GM21529 (cell line): ENCODE measurements around the gene CDKAL1.
"Not testable (repeated sequence)": the region's sequence is repeated elsewhere in the genome, so short reads cannot be mapped to it uniquely, and the experiment has no call there.

Source experiments
- ATAC-seq: cut with Tn5 transposase; IDR thresholded peaks from one replicate; pipeline ENCODE4 v1.9.1; 2021; ENCODE audit not compliant: unreplicated experiment

CDKAL1 gene

DNA sequence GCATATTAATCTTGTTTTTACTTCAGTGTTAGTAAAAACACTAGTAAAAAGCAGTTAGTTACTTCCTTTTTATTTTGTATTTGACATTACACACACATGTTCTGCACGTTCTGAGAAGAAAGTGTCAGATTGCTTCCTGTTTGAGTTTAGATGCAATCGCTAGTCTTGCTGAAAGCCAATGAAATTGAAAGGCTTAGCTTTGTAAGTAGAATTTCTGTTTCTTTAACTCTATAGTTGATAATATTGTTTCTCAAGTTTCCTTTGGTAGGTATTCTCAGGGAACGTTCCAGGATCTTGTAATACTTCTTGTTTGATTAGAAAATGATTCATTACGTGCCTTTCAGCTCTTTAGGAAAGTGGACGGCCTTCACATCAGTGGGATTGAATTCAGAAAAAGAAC is 55.0 kb downstream of the CDKAL1 start:
- no peak for ATAC-seq

DNA sequence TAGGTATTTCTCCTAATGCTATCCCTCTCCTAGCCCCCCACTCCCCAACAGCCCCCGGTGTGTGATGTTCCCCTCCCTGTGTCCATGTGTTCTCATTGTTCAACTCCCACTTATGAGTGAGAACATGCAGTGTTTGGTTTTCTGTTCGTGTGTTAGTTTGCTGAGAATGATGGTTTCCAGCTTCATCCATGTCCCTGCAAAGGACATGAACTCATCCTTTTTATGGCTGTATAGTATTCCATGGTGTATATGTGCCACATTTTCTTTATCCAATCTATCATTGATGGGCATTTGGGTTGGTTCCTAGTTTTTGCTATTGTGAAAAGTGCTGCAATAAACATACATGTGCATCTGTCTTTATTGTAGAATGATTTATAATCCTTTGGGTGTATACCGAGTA is 56.2 kb downstream of the CDKAL1 start:
- not testable (repeated sequence) for ATAC-seq

DNA sequence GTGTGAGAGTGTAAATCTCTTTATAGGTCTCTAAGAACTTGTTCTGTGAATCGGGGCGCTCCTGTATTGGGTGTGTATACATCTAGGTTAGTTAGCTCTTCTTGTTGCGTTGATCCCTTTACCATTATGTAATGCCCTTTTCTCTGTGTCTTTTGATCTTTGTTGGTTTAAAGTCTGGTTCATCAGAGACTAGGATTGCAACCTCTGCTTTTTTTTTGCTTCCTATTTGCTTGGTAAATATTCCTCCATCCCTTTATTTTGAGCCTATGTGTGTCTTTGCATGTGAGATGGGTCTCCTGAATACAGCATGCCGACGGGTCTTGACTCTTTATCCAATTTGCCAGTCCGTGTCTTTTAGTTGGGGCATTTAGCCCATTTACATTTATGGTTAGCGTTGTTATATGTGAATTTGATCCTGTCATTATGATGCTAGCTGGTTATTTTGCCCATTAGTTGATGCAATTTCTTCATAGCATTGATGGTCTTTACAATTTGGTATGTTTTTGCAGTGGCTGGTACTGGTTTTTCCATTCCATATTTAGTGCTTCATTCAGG is 60.1 kb downstream of the CDKAL1 start:
- ATAC-seq = not testable (repeated sequence)

DNA sequence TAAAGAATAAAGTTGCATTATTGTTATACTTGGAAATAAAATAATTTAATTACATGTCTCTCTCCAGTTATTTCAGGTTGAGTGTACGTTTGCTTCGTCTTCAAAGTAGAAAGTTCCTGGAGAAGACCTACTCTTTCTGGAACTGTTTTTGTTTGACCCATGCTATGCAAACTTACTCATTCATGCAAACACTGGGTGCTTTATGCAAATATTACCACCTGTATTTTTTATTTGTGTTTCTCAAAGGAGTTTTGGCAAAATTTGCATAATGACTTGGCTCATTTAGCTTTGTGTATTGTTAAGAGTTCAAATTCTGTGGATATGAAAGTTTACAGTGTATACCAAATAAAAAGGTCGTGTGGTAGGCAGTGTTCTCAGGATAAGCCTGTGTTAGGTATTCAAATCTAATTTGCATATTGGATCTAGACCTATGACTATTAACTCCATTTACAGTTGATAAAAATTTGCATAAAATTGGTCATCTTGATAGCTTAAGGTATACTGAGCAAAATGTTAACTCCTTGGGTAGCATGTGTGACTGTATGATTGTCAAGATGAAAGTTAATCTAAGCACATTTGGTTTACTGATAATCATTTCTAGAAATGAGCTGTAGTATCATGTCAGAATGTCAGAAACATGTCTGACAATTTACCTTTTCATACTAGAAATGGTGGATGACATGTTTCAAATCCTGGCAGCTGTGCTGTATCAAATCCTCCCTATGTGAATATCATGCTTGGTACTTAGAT is 65.2 kb downstream of the CDKAL1 start:
- ATAC-seq = peak; percentile 62

DNA sequence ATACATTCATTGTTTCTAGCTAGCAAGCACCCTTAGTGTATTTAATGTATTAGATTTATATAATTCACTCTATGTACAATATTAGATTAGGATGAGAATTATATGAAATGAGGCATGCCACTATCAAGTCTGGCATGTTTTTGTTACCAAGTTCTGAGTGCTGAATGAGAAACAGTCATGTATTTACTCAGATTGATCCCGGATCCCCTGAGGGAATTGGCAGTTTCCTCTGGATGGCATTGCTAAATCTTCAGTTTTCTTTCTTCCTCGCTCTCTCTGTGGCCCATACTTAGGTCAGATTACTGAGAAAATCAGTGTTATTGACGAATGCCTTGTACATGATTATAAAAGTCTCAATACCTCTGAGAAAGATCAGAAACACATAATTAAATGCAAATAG is 66.6 kb downstream of the CDKAL1 start:
- no peak for ATAC-seq

DNA sequence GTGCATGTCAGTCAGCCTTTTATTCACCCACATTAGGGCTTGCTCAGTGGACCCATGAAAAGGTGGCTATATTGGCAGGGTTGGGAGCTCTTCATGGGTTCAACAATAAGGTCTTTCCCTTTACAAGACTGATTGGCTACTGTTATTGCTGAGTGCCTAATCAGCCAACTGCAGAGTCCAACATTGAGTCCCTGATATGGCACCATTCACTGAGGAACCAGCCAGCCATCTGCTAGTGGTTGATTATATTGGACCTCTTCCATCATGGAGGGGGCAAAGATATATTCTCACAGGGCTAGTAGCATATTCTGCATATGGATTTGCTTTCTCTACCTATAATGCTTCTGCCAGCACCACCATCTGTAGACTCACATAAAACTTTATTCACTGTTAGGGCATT is 69.9 kb downstream of the CDKAL1 start:
- ATAC-seq = no peak

DNA sequence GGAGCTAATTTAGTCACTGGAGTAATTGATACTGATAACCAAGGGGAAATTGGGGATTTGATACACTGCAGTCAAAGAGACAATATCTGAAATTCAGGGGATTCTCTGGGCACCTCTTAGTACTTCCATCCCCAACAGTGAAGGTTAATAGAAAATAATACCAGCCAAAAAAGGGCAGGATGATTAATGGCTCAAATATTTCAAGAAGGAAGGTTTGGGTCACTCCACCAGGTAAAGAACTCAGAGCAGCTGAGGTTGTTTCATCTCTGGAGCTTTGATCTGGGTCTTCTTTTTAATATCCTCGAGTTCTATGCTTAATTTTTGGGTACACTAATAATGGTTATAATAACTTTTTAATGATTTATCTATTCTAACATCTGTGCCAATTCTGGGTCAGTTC is 70.8 kb downstream of the CDKAL1 start:
- no peak for ATAC-seq

DNA sequence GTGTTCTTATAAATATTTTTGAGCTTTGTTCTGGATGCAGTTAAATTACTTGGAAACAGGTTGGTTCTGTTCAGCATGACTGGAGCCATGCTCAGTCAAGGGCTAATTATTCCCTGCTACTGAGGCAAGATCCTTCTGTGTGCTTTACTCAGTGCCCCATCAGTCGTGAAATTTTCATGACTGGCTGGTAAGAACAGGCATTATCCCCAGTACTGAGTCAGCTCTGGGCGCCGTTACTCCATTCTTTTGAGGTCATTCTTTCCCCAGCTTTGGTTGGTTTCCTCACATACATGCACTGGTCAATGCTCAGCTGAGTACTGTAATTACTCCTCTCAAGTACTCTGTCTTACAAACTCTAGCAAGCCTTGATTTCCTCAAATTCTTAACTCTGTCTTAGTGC is 71.3 kb downstream of the CDKAL1 start:
- ATAC-seq = no peak

DNA sequence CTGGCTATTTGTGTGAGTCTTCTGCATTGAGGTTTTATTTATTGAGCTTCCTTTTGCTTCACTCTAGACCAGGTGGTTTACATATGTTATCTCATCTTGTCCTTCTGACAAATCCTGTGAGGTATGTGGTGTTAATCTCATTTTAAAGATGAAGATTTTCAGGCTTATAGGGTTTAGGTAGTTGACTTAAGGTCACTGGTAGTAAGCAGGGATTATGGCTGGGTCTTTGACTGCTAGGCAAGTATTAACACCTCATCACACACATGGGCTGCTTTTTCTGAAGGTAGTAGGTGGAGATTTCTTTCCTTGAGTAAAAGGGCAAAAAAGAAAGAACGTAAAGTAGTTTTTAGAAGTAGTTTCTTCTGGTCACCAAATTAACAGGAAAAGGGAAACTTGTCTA is 72.6 kb downstream of the CDKAL1 start:
- no peak for ATAC-seq

DNA sequence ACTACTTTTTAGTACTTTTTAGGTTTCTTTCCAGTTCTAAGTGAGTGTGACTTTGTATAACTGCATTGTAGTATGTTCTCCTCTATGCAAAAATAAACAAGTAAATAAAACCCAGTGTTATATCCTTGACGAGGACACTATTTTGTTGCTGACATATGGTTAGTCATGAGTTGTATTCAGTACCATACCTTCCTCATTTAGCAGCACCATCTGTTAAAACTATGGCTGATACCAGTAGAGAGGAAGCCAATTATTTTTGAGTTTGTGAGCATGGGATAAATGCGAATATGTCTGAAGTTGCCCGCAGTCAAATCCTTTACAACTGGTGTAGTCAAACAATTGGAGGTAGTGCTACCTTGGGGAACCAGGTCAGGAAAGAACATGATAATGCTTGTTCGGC is 74.1 kb downstream of the CDKAL1 start:
- ATAC-seq = no peak

DNA sequence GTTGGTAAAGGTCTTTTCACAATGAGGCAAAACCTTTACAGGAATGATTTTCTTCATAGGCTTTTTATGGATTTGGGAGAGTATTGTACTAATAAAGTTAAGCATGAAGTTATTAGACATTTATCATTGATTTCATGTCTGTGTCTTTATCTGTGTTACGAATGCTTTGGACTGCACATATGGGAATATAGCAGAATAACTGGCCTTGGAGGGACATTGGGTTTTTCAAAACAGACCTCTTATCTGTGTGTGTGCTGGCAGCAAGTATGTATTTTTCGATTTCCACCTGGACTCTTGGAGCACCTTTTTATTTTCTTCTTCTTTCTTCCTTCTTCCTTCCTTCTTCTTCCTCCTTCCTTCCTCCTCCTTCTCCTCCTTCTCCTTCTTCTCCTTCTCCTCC is 74.6 kb downstream of the CDKAL1 start:
- no peak for ATAC-seq

DNA sequence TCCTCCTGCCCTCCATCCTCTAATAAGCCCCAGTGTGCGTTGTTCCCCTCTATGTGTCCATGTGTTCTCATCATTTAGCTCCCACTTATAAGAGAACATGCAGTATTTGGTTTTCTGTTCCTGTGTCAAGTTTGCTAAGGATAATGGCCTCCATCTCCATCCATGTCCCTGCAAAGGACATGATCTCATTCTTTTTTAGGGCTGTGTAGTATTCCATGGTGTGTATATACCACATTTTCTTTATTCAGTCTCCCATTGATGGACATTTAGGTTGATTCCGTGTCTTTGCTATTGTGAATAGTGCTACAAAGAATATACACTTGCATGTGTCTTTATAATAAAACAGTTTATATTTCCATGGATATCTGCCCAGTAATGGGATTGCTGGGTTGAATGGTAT is 75.7 kb downstream of the CDKAL1 start:
- not testable (repeated sequence) for ATAC-seq

DNA sequence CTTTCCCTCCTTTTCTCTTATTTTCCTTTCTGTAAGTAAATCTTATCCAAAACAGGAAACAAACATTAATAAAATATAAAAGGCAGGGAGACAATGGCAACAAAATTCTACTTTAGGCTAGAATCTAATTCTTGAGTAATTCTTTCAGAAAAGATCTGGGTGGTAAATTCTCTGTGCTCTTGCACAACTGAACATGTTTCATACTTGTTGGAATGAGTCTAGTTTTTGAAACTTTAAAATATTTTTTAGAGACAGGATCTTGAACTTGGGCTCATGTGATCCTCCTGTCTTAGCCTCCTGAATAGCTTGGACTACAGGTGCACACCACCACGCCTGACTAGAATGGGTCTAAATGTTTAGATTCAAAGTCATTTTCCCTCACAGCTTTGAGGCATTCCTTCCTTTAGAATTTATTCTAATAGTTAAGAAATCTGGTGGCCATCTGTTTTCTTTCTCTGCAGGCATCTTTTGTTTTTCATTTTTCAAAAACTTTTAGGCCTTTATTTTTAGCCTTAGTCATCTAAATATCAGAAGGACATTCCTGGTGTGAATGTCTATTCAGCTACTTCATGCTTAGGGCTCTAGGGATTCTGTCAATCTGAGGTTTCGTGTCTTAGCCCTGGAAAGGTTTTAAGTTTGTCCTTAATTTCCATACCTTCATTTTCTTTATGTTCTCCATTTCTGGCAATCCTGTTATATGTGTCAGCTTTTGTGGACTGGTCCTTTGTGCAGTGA is 76.5 kb downstream of the CDKAL1 start:
- no peak for ATAC-seq

DNA sequence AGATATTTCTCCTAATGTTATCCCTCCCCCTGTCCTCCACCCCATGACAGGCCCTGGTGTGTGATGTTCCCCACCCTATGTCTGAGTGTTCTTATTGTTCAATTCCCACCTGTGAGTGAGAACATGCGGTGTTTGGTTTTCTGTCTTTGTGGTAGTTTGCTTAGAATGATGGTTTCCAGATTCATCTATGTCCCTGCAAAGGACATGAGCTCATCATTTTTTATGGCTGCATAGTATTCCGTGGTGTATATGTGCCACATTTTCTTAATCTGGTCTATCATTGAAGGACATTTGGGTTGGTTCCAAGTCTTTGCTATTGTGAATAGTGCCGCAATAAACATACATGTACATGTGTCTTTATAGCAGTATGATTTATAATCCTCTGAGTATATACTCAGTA is 83.3 kb downstream of the CDKAL1 start:
- ATAC-seq = not testable (repeated sequence)

DNA sequence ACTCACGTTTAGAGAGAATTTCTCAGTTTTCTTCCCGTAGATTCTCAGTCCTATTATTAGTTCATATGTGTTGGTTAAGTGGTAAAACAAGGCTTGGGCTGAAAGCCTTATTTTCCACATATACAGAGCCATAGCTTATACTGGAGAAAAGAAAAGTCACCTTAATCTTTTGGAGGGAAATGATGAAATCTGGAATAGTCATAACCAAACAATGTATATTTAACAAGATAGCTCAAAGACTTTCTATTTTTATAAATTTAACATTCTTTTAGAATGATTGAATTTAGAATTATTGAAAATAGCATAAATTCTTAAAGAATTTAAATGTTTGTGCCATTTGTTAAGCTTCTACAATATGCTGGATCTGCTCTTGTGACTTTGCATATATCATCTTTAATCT is 85.8 kb downstream of the CDKAL1 start:
- ATAC-seq = no peak

DNA sequence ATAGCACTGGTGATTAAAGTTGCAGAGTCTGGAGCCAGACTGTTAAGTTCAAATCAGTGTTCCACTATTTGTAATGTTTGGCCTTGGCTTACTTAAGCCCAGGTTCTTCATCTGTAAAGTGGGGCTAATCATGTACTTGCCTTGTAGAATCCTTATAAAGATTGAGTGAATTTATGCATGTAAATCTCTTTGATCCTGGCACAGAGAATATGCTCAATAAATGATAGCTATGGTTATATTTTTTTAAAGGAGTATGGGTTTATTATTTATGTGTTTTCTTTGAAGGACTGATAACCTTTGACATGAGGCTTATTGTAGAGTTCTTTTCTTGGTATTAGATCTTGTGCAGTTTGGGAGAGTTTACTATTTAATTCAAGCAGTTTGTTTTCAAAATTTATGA is 89.5 kb downstream of the CDKAL1 start:
- no peak for ATAC-seq

DNA sequence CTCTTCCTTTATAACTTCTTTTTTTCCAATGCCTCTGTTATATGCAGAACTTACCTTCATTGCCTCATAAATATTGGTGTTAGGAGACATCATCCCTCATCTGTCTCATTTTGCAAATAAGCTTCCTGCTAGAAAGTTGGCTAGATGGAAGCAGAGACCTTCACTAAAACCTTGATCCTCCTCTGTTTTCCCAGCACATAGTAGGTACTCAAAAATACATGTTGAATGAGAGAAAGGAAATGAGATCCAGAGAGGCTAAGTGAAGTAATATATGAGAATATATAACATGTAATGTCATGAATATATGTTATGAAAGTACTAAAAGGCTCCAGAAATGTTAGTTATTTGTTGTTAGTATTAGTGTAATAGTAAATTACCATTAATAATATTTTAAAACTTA is 91.9 kb downstream of the CDKAL1 start:
- ATAC-seq = no peak

DNA sequence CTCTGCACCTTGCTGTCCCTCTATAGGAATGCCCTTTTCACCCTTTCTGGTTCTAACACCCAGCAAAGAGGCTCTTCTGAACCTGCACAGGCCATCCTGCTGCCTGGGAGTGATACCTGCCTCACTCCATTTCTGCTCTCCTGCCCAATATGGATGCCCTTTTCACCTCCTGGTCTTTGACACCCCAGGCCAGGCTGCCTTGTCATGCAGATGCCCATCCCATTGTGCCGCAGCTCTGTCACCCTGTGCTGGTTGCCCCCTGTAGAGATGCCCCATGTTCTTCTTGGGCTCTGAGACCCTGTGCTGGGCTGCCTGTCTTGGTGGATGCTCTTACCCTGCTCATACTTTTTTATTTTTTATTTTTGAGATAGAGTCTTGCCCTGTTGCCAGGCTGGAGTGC is 95.3 kb downstream of the CDKAL1 start:
- ATAC-seq = no peak

DNA sequence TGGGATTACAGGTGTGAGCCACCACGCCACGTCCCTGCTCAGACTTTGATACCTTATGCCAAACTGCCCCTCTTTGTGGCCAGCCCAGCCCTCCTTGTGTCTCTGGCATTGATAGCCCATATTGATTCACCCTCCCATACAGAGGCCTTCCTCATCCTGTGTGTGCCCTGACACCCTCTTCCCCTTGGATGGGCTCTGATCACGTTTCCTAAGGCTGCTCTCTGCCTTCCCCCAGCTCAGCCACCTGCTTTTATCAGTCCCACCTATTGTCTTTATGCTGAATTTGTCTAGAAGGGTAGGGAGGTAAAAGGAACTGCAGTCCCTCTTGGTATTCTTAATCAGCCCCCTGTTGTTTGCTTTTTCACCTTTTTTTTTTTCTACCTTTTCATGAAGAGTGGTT is 95.9 kb downstream of the CDKAL1 start:
- no peak for ATAC-seq

DNA sequence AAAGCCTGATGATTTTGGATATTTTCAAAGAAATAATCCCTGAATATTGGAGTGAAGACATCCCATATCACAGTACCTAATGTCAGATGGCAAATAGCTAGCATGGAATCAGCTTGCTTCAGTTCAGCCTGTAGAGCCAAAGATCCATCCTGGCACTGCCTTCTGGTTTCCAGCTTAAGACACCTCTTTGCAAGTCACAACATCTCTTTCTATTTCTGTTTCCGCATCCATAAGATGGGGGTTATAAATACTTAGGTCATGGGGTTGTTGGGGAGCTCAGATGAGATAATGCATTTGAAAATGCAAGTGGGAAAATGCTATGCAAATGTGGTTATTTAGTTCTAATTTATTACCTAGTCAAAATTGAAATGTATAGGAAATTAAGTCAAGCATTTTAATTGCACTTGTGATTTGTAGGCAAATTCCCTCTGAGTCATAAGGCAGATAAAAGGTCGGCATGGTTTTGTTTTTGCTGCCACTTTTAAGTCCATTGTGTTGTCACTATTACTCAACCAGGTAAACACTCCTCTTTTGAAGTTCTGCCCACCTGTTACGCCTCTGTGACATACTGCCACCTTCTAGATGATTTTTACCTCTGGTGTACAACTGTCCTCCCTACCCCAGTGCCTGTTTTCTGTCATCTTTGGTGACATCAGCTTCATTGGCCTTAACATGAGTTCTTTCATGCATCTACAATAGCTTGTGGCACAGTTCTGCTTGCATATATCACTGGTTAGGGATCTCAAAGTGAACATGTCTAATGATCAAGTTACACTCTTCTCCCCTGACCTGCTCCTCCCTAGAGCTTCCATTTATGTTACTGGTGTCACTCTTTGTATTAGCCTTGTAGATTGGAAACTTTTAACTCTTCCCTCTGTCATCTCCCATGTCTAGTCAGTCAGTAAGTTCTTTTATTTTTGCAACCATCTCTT is 96.6 kb downstream of the CDKAL1 start:
- ATAC-seq = no peak

DNA sequence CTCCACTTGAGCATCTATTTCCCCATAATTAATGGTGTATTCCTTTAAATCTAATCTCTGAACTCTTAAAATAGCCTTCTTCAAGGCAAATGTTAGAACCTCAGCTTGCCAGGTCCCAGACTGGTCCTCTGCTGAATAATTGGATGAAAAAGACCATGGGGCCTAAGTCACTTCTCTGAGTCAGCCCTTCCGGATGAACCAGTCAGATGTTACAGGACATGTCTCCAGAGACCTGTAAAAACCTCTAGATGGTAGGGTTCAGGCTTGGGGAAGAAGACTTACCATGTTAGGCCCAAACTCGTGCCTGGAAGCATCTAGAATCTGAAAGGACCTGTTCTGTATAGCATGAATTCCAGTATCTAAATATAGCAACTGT is 97.3 kb downstream of the CDKAL1 start:
- ATAC-seq = no peak
